ENCODE data around the gene CCDC91.

DNA sequence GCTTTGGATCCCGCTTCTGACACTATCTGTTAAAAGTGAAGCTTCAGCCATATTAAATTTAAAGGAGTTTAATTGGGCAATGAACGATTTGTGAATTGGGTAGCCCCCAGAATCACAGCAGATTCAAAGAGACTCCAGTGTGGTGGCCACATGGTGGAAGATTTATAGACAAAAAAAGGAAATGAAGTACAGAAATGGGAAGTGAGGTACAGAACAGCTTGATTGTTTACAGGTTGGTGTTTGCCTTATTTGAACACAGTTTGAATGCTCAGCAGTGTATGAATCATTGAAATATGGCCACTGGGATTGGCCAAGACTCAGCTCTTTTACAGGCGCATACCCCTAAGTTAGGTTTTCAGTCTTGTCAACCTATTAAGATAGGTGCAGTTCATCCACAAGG is 21.9 kb downstream of the CCDC91 start:
- TF ChIP-seq POLR2A (IDR thresholded peaks at IDR 0.05; ENCODE audit: low read depth, low read length): no peak
- no peak for TF ChIP-seq POLR2AphosphoS5 (IDR thresholded peaks at IDR 0.05; ENCODE audit: low read depth, low read length)
- TF ChIP-seq POU2F2 (IDR thresholded peaks at IDR 0.05; ENCODE audit: low read depth, low read length): no peak
- TF ChIP-seq TAF1 (IDR thresholded peaks at IDR 0.05; ENCODE audit: low read depth, low read length): no peak
